Memory B cell (primary cell): ENCODE measurements around the gene NFASC.

ENCODE experiments used
- ATAC-seq: fragments of 150-1000 bp; cut with Tn5 transposase; 2 replicates; pipeline ENCODE4 v1.10.0; 2021; ENCODE audit warnings: low read depth, mild to moderate bottlenecking, moderate library complexity
- DNase-seq, 2 donors: peaks; one replicate each; pipeline ENCODE4 v3.0.0; 2022; ENCODE audit warnings: low spot score in 2 of 2
- H3K27ac Mint-ChIP-seq: one replicate; pipeline ENCODE4 v1.8.0; 2022; ENCODE audit warnings: mild to moderate bottlenecking, moderate library complexity, mixed read lengths
- H3K27me3 Mint-ChIP-seq: one replicate; pipeline ENCODE4 v1.8.0; 2022; ENCODE audit warnings: mixed read lengths
- H3K36me3 Mint-ChIP-seq: one replicate; pipeline ENCODE4 v1.8.0; 2022; ENCODE audit warnings: mild to moderate bottlenecking, mixed read lengths
- H3K4me1 Mint-ChIP-seq: one replicate; pipeline ENCODE4 v1.8.0; 2022; ENCODE audit warnings: mixed read lengths
- H3K4me3 Mint-ChIP-seq: one replicate; pipeline ENCODE4 v1.8.0; 2022; ENCODE audit warnings: mild to moderate bottlenecking, moderate library complexity, mixed read lengths
- H3K9me3 Mint-ChIP-seq: one replicate; pipeline ENCODE4 v1.8.0; 2022; ENCODE audit warnings: mixed read lengths

The NFASC gene

GRCh38 chr1:204920511-204920910, 49.8 kb downstream of the NFASC start:
- Mint-ChIP-seq H3K9me3 (no peaks in the 10 kb centered on the region), H3K4me1 (no peaks in the 10 kb centered on the region), H3K36me3 (no peaks in the 10 kb centered on the region), H3K27me3 (peaks cover 7% of the 10 kb centered on the region), H3K4me3 (no peak overlapping the region), H3K27ac (no peak overlapping the region)
- no peak for ATAC-seq
- DNase-seq = no peak

DNA sequence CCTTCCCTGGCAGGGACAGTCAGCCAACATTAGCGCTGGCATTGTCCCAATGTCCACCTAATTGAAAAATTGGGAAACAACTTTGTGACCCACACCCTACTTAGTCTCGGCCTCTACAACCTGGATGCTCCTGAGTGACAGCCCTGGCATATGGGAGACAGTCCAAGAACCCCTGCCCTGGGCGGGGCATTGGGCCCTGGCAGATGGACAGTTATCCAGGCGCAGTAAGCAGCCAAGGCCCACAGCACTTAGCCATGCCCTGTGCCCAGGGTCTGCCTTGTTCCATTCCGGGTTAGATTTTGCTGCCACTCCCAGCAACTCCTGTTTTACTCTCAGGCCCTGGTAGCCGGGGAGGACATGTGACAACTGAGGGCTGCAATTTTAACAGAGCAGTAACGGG, 50.3 kb downstream of the NFASC start:
- H3K36me3 Mint-ChIP-seq = no peaks in the 10 kb centered on the region
- H3K27ac Mint-ChIP-seq = no peak overlapping the region
- no peaks in the 10 kb centered on the region for H3K9me3 Mint-ChIP-seq
- DNase-seq (no peak), ATAC-seq (no peak)
- H3K4me3 Mint-ChIP-seq = no peak overlapping the region
- peaks cover 7% of the 10 kb centered on the region for H3K27me3 Mint-ChIP-seq
- H3K4me1 Mint-ChIP-seq = no peaks in the 10 kb centered on the region

GRCh38 chr1:204921855-204922516, 51.3 kb downstream of the NFASC start:
- ATAC-seq (no peak), DNase-seq (no peak)
- H3K27ac Mint-ChIP-seq = no peak overlapping the region
- H3K36me3 Mint-ChIP-seq = no peaks in the 10 kb centered on the region
- no peaks in the 10 kb centered on the region for H3K4me1 Mint-ChIP-seq
- peaks cover 4% of the 10 kb centered on the region for H3K27me3 Mint-ChIP-seq
- H3K4me3 Mint-ChIP-seq = no peak overlapping the region
- H3K9me3 Mint-ChIP-seq = no peaks in the 10 kb centered on the region

DNA sequence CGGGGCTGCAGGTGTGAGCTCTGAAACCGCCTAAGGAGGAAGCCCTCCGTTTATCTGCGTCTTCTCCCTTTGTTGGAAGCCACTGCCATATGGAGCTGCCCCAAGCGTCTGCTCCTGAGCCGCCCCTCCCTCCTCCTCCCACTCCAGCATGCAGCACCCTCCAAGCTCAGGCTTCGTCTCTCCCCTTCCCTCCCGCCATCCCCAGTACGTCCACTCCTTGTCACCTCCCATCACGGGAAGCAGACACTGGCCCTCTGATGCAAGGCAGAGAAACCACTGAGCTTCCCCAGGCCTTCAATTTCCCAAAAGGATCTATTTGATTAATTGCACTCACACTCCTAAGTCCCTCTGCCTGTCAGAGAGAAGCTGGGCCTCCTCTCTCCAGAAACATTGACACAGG, 52.5 kb downstream of the NFASC start:
- Mint-ChIP-seq H3K9me3 (no peaks in the 10 kb centered on the region), H3K4me3 (no peak overlapping the region), H3K4me1 (no peaks in the 10 kb centered on the region), H3K27me3 (peaks cover 4% of the 10 kb centered on the region), H3K36me3 (no peaks in the 10 kb centered on the region), H3K27ac (no peak overlapping the region)
- DNase-seq = no peak
- ATAC-seq = no peak

DNA sequence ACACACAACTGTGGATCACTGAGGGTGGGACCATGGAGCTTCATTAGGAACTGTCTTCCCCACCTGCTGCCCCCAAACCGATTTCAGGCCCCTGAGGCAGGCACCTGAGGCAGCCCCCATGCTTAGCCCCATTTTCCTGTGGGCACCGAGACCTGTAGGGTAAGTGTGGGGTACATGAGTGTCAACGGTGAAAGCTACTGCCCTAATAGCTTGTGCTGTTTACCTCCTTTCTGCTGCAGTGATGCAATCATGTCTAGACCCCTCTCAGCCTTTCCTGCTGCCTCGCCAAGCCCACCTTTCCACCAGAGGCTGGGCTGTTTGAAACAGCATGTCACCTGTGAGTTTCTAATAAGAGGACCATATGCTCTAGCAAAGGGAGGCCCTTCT, 53.0 kb downstream of the NFASC start:
- no peak overlapping the region for H3K4me3 Mint-ChIP-seq
- DNase-seq (no peak), ATAC-seq (no peak)
- no peaks in the 10 kb centered on the region for H3K9me3 Mint-ChIP-seq
- H3K4me1 Mint-ChIP-seq = no peaks in the 10 kb centered on the region
- H3K36me3 Mint-ChIP-seq = no peaks in the 10 kb centered on the region
- H3K27me3 Mint-ChIP-seq = peaks cover 4% of the 10 kb centered on the region
- H3K27ac Mint-ChIP-seq = no peak overlapping the region

DNA sequence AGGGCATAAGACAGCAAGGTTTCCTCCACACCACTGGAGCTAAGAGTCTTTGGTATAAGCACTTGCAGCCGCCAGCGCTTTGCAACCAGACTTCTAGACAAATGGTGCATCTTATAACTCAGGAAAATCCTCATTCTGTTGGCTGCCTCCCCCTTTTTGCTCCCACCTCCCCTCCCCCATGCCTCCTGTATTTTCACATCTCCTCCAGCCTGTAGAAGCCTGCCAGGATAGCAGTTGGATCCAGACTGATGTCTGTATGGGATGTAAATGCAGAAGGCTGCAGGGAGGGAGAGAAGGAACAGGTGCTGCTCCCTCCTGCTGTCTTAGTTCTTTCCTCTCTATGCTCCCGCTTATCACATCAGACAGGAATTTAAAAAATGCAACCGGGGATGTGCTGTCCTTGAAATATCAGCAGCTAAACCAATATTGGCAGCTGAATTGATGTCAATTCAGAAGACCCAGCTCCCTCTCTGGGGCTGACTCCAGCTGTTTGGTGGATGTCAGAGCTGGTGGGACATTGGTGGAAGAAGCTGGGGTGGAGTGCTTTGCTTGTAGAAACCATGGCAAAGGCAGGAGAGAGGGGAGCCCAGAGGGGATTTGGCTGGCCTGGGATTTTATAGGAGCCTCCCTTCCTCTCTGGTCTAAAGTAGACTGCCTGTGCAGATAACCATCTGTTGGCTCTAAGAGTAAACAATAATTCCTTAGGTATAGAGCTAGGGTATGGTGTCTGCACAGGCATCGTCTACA, 53.5 kb downstream of the NFASC start:
- no peak for DNase-seq
- Mint-ChIP-seq H3K36me3 (no peaks in the 10 kb centered on the region), H3K4me1 (no peaks in the 10 kb centered on the region), H3K27ac (no peak overlapping the region), H3K27me3 (peaks cover 5% of the 10 kb centered on the region), H3K9me3 (no peaks in the 10 kb centered on the region), H3K4me3 (no peak overlapping the region)
- no peak for ATAC-seq

DNA sequence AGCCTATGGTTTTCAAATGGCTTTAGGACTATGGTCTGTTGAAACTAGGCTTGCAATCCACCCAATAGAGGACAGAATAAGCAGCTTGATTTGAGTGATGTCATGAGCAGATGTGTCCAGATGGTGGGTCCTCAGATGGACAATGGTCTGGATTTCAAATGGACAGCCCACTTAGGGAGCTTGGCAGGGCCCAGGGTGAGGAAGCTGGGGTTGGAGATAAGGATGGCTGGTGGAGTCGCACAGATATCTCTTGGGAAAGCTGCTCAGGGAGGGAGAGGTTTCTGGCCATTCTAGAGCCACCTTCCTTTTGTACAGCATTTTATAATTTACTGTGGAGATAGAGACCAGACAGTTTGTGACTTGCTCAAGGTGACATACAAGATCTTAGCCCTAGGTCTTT, 55.0 kb downstream of the NFASC start:
- DNase-seq (no peak), ATAC-seq (no peak)
- Mint-ChIP-seq H3K27me3 (peaks cover 8% of the 10 kb centered on the region), H3K4me3 (no peak overlapping the region), H3K27ac (no peak overlapping the region), H3K9me3 (no peaks in the 10 kb centered on the region), H3K36me3 (no peaks in the 10 kb centered on the region), H3K4me1 (no peaks in the 10 kb centered on the region)

- no peak for DNase-seq
- no peaks in the 10 kb centered on the region for H3K9me3 Mint-ChIP-seq
- H3K4me1 Mint-ChIP-seq = no peaks in the 10 kb centered on the region
- peaks cover 6% of the 10 kb centered on the region for H3K27me3 Mint-ChIP-seq
- no peak overlapping the region for H3K27ac Mint-ChIP-seq
- no peak for ATAC-seq
- H3K4me3 Mint-ChIP-seq = no peak overlapping the region
- H3K36me3 Mint-ChIP-seq = no peaks in the 10 kb centered on the region
These were observed 57.3 kb downstream of the NFASC start for GRCh38 chr1:204927673-204928641.

GRCh38 chr1:204928671-204929486, 58.2 kb downstream of the NFASC start:
- ATAC-seq (no peak), DNase-seq (no peak)
- H3K27me3 Mint-ChIP-seq = peaks cover 6% of the 10 kb centered on the region
- no peak overlapping the region for H3K27ac Mint-ChIP-seq
- no peaks in the 10 kb centered on the region for H3K9me3 Mint-ChIP-seq
- H3K4me3 Mint-ChIP-seq = no peak overlapping the region
- no peaks in the 10 kb centered on the region for H3K4me1 Mint-ChIP-seq
- no peaks in the 10 kb centered on the region for H3K36me3 Mint-ChIP-seq

- H3K4me1 Mint-ChIP-seq = no peaks in the 10 kb centered on the region
- H3K27me3 Mint-ChIP-seq = peaks cover 6% of the 10 kb centered on the region
- no peaks in the 10 kb centered on the region for H3K9me3 Mint-ChIP-seq
- DNase-seq (no peak), ATAC-seq (no peak)
- no peak overlapping the region for H3K4me3 Mint-ChIP-seq
- no peaks in the 10 kb centered on the region for H3K36me3 Mint-ChIP-seq
- no peak overlapping the region for H3K27ac Mint-ChIP-seq
These were observed 59.0 kb downstream of the NFASC start for GRCh38 chr1:204929487-204930154.

GRCh38 chr1:204930155-204930523, 59.5 kb downstream of the NFASC start:
- Mint-ChIP-seq H3K27ac (no peak overlapping the region), H3K9me3 (no peaks in the 10 kb centered on the region), H3K27me3 (peaks cover 6% of the 10 kb centered on the region), H3K4me3 (no peak overlapping the region), H3K36me3 (no peaks in the 10 kb centered on the region), H3K4me1 (no peaks in the 10 kb centered on the region)
- DNase-seq (no peak), ATAC-seq (no peak)

GRCh38 chr1:204931313-204931712, 60.7 kb downstream of the NFASC start:
- Mint-ChIP-seq H3K27ac (no peak overlapping the region), H3K4me3 (no peak overlapping the region), H3K4me1 (no peaks in the 10 kb centered on the region), H3K27me3 (peaks cover 4% of the 10 kb centered on the region), H3K9me3 (no peaks in the 10 kb centered on the region), H3K36me3 (no peaks in the 10 kb centered on the region)
- ATAC-seq (no peak), DNase-seq (no peak)
